Ecto neural progenitor cell (in vitro differentiated cells): ENCODE results near the gene ANKRD10.

ENCODE experiments used
- DNase-seq: peaks from one replicate; pipeline ENCODE4 v3.0.0-alpha.2; 2018; ENCODE audit warnings: low spot score

The ANKRD10 gene

DNA sequence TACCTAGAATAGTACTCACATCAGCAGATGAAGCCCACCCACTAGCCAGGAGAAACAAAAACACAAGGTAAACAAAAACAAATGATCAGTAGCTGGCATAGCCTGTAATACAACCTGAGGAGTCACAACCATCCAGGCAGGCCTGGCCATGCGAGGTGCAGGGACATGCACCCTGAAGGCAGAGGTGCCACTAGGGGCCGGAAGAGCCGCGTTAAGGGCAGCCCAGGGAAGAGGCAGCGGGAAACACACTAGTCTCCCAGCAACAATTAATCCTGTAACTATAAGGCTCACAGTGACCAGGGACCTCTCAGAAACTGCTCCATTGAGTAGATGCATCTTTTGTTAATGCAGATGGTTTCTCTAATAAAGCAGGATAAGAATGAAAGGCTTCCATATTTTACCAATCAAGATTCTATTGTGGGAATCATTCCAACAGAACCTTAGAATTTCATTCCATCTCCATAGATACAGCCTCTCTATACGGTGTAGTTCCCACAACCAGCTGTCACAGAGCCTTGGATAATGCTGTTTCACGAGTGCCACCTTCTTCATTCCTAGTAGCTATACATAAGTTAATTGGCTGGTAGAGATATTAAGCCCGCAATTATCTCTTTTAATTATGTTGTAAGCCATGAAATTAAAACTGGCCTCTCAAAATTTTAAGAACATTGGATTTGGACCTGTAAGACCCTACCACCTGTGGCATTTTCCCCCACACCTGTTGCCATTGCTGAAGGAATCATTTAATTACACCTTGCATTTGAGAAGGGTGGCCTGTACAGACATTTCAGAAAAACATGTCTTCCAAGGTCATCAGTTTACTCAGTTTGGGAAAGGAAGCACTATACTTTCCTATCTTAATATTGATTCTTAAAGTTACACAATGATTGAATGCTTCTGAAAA is 28.7 kb downstream of the ANKRD10 start:
- no peak for DNase-seq

DNA sequence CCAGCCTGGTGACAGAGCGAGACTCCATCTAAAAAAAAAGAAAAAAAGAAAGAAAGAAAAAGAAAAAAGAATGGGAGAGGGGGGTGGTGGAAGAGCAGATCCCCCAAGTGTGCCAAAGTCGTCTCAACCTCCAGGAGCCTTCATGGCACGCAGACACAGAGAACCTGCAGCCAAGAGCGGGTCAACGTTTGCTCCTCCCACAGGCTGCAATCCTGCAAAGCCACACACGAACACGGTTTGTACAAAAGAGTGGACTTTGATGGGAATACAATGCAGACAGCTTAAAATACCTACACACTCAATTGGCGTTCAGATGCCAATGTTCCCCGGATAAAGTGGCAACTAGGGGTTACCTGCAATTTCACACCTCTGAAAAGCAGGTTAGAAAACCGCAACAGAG is 29.4 kb downstream of the ANKRD10 start:
- DNase-seq, result no peak

GRCh38 chr13:110884517-110884916 is 30.4 kb downstream of the ANKRD10 start:
- no peak for DNase-seq

GRCh38 chr13:110883542-110883941 is 31.3 kb downstream of the ANKRD10 start:
- DNase-seq, result no peak

GRCh38 chr13:110882972-110883371 is 31.9 kb downstream of the ANKRD10 start:
- DNase-seq, result no peak

DNA sequence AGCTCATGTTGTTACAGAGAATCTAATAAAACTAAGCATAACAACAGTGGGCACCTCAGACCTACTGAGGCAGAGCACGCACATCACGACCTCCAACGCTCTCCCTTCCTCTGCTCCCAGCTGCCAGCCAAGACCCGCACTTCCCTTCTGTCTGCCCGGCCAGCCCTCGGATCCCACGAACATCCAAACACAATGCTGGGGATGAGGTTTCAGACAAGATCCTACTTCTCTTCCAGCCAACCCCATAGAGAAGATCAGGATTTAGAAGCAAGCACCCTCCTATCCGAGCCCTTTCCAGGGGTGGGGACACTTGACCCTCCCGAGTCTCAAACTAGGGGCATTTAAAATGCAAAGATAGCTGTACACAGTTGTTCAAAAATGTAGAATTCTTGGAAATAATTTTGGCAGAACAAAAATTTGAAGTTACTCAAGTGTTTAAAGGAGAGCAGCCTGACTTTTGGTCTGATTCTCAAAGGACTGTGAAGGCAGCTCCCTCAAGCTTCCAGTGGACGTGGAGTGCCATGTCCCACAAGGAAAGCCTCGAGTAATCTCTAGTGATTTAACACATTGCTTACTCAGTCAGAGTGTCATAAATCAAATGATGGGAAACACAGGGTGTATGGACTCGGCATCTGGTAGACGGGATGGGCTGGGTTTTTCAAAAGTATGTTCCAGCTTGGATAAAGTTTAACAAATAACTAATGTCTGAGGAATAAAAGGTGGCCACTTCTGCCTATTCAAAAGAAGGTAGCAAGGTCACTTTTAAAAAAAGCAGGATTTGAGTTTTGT is 32.8 kb downstream of the ANKRD10 start:
- no peak for DNase-seq

GRCh38 chr13:110880627-110881026 is 34.2 kb downstream of the ANKRD10 start:
- DNase-seq, result no peak

DNA sequence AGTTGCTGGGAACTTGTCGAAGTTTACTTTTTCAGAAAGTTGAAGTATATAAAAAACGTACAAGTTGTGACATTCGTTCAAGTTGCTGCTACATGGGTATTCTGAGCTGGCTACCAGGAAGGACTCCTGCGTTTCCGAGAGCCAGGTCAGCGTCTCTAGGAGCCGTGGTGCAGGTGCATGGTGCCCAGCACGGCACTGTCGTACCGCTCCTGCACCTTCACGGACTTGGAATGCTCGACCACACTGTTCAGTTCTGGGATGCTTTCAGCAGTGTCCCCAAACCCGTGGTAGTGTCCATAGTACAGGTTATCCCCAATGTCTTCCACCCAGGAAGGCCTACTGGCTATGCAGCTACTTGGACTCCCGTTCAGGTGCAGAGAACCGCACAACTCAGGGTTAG is 35.4 kb downstream of the ANKRD10 start:
- no peak for DNase-seq

- no peak for DNase-seq
These were observed 37.1 kb downstream of the ANKRD10 start for GRCh38 chr13:110877737-110878258.

- DNase-seq, result no peak
These were observed 38.3 kb downstream of the ANKRD10 start for GRCh38 chr13:110876609-110877008.

DNA sequence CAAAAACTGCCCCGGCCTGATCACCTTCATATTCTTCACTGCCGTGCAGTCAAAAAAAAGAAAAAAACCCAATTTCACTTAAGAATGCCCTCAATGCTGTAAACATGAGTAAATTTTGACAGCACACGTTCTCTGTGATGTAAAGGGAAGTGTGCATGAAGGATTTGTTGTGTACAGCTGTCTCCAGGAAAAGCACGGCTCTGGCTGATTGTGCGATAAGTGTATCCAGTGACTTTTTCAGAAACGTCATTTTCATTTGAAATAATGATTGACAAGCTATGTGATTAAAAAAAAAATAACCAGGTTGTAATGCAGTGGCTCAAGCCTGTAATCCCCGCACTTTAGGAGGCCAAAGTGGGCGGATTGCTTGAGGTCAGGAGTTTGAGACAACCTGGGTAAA is 39.6 kb downstream of the ANKRD10 start:
- DNase-seq, result no peak

GRCh38 chr13:110874508-110874960 is 40.3 kb downstream of the ANKRD10 start:
- peak; percentile 89 for DNase-seq

GRCh38 chr13:110873639-110874507 is 41.0 kb downstream of the ANKRD10 start:
- no peak for DNase-seq

GRCh38 chr13:110872768-110873638 is 41.9 kb downstream of the ANKRD10 start:
- DNase-seq, result no peak

- no peak for DNase-seq
These were observed 42.7 kb downstream of the ANKRD10 start for GRCh38 chr13:110872034-110872767.

- peak; percentile 68 for DNase-seq
These were observed 44.8 kb downstream of the ANKRD10 start for GRCh38 chr13:110869805-110870706.

DNA sequence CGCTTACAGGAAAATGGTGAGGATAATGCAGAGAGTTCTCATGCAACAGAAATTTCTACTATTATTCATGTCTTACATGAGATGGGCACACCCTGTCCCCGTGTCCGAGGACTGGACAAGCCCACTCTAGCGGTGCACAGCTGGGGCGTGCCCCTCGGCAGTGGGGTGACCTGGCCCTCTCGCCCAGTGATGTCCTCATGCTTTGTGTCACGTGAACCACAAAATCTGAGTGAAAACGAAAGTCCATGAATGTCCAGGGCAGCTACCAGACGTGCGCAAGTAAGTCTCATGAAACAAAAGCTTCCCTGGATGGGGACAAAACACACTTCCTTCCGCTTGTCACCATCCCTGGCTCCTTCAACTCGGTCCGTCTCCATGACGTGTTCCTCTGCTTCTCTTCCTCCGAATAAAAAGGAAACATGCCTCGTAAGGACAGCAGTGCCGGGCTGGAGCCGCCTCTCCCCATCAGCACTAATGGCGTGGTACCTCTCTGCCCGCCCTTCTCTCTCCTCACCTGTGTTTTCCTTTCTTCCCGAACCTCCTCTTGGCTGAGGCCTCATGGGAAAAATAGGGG is 45.6 kb downstream of the ANKRD10 start:
- DNase-seq, result no peak

DNA sequence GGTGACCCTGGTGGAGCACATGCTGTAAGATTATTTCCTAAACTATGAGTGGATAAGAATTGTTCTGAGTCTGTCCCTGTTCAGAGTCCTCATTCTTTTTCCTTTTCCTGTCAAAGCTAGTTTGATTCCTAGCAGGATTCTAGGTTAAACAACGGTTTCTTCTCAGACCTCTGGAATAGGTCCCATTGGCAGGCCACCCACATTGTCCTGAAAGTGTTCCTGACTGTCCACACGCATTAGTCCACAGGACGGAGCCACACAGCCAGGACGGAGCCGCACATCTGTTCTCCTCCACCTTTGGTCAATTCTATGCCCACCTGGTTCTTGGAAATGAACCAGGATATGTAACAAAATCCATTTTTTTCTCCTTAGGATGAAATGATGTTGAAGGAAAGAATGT is 46.1 kb downstream of the ANKRD10 start:
- DNase-seq, result no peak

- DNase-seq, result no peak
These were observed 47.5 kb downstream of the ANKRD10 start for GRCh38 chr13:110867380-110867779.
